Hepatocyte (in vitro differentiated cells): Measurements from ENCODE around the gene ITFG1.

Experiments
- CTCF ChIP-seq: fragments of 200-600 bp; sonication (generic); IDR thresholded peaks from 2 replicates; pipeline ENCODE4 v1.5.1; 2016; ENCODE audit warnings: antibody characterized with exemption, mild to moderate bottlenecking; ENCODE audit not compliant: poor library complexity
- EZH2 ChIP-seq: fragments of 200-600 bp; sonication (generic); IDR thresholded peaks from 2 replicates; pipeline ENCODE4 v1.6.1; 2016; ENCODE audit warnings: antibody characterized with exemption, mild to moderate bottlenecking, borderline replicate concordance
- EZH2phosphoT487 ChIP-seq: fragments of 200-600 bp; sonication (generic); IDR thresholded peaks from one replicate; pipeline ENCODE4 v1.6.1; 2018; ENCODE audit warnings: antibody characterized with exemption, mild to moderate bottlenecking, low read depth, moderate library complexity; ENCODE audit not compliant: unreplicated experiment, severe bottlenecking

DNA sequence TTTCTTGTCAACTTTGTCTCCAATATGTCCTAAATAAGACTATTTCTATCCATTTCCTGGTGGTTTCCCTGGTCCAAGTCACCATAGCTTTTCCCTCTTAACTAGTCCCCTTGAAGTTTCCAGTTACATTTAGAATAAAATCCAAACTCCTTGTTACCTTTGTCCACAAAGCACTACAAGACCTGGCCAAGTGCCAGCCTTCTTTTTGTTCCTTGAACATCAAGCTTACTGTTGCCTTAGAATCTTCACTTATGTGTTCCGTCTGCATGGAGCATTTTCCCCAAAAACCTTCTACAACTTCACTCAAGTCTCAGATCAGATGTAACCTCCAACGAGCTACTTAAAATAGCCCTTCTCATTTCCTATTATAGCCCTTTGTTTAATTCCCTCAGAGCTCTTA lies 101.4 kb downstream of the ITFG1 start:
- TF ChIP-seq CTCF (no peak), EZH2 (no peak), EZH2phosphoT487 (no peak)
